Thoracic aorta (tissue), 2 donors: Measurements from ENCODE around the gene LLCFC1. TPM values are rescaled to one million over a fixed set of nuclear protein-coding genes. Genes with fewer than 3 reads are reported as not detected.

Experiments
- ATAC-seq: fragments of 150-250 bp; one replicate; pipeline ENCODE4 v1.8.0; 2017; ENCODE audit warnings: low read depth; ENCODE audit not compliant: insufficient number of reproducible peaks, low FRiP score
- DNase-seq: peaks from one replicate; pipeline ENCODE4 v3.0.0-alpha.2; 2020; ENCODE audit warnings: low spot score
- H3K27ac ChIP-seq, 2 donors: fragments of 200-600 bp; sonication (generic); 1 replicate in 1 of 2; 2 replicates in 1 of 2; pipeline ENCODE4 v1.5.1; 2016; ENCODE audit warnings: mild to moderate bottlenecking in 2 of 2, moderate library complexity in 2 of 2
- H3K27me3 ChIP-seq: fragments of 200-600 bp; sonication (generic); replicated peaks from 2 replicates; pipeline ENCODE4 v1.6.0; 2016; ENCODE audit warnings: mild to moderate bottlenecking; ENCODE audit not compliant: insufficient read depth
- H3K36me3 ChIP-seq: fragments of 200-600 bp; sonication (generic); one replicate; pipeline ENCODE4 v1.5.1; 2016
- H3K4me1 ChIP-seq, 2 donors: fragments of 200-600 bp; sonication (generic); 1 replicate in 1 of 2; 2 replicates in 1 of 2; pipeline versions ENCODE4 v1.5.1 to v1.6.0; 2016; ENCODE audit warnings: low read depth in 2 of 2, mild to moderate bottlenecking in 1 of 2; ENCODE audit not compliant: control insufficient read depth in 1 of 2
- H3K4me3 ChIP-seq: fragments of 200-600 bp; sonication (generic); 2 replicates; pipeline ENCODE4 v1.5.1; 2016; ENCODE audit warnings: mild to moderate bottlenecking
- H3K9me3 ChIP-seq: fragments of 200-600 bp; sonication (generic); 2 replicates; pipeline ENCODE4 v1.5.1; 2016
- CTCF ChIP-seq: fragments of 200-600 bp; sonication (generic); IDR thresholded peaks from one replicate; pipeline ENCODE4 v1.5.1; 2019; ENCODE audit warnings: antibody characterized with exemption
- total RNA-seq, 2 donors: library from RNA; depleted of rRNA; stranded (reverse); fragments of >200 nt; gene quantifications; one replicate each; pipeline versions ENCODE4 v1.1.0 to v1.2.3, GENCODE V29; 2016

Gene LLCFC1
- total RNA-seq, 2 donors from 2014 or later, result not detected

DNA sequence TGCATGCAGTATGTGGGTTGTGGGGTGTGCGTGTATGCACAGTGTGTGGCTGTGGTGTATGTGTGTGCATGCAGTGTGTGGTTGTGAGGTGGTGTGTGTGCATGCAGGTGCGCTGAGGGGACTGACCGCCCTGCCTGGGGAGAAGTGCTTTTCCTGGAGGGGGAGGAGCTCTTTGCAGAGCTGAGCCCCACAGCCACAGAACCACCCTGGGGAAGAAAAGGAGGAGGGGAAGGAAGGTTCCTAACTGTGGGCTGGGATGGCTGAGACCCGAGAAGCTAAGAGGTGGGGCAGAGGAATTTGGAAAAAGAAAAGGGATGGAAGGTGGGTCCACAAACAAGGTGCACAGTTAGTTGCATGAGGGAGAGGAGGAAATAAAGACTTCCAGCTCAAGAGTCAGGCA lies 5.7 kb upstream of the LLCFC1 start, which contains the start of gene TRPV5:
TSS of gene TRPV5 (minus strand) at position 123 of the 400 bp plus-strand sequence. CDS start 287 bp downstream, outside the sequence.
- DNase-seq, result no peak
- Histone ChIP-seq H3K4me3 (no peak within 1 kb of the TSS), H3K27ac (no peak within 1 kb of the TSS), H3K4me1 (no peaks in the 10 kb centered on the region), H3K36me3 (no peaks in the 10 kb centered on the region), H3K27me3 (no peaks in the 10 kb centered on the region), H3K9me3 (no peaks in the 10 kb centered on the region)
- TF ChIP-seq CTCF, result no peak
- no peak for ATAC-seq

DNA sequence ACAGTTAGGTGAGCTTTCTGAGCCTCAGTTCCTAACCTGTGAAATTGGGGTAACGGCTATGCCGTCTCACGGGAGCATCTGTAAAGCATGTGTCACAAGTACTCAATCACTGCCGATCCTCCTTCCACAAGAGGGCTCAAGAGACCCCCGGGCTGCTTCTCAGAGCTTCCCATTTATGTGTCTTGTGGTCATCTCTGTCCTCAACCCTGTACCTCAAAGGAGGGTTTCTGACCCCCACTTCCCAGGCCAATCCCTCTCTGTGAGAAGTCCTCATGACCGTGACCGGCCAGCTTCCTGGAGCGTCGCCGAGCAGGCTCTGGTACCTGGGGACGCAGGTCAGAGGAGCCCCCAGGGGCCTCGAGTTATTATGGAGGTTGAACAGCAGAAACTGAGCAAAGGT lies 5.2 kb upstream of the LLCFC1 start:
- no peak for TF ChIP-seq CTCF
- Histone ChIP-seq H3K9me3 (no peaks in the 10 kb centered on the region), H3K4me3 (no peak overlapping the region), H3K4me1 (no peaks in the 10 kb centered on the region), H3K27me3 (no peaks in the 10 kb centered on the region), H3K27ac (no peak overlapping the region), H3K36me3 (no peaks in the 10 kb centered on the region)
- DNase-seq (no peak), ATAC-seq (no peak)

GRCh38 chr7:142935941-142936565 lies 3.2 kb upstream of the LLCFC1 start:
- Histone ChIP-seq H3K9me3 (no peaks in the 10 kb centered on the region), H3K4me3 (no peak overlapping the region), H3K27me3 (no peaks in the 10 kb centered on the region), H3K36me3 (no peaks in the 10 kb centered on the region), H3K27ac (no peak overlapping the region), H3K4me1 (no peaks in the 10 kb centered on the region)
- ATAC-seq (no peak), DNase-seq (no peak)
- no peak for TF ChIP-seq CTCF

DNA sequence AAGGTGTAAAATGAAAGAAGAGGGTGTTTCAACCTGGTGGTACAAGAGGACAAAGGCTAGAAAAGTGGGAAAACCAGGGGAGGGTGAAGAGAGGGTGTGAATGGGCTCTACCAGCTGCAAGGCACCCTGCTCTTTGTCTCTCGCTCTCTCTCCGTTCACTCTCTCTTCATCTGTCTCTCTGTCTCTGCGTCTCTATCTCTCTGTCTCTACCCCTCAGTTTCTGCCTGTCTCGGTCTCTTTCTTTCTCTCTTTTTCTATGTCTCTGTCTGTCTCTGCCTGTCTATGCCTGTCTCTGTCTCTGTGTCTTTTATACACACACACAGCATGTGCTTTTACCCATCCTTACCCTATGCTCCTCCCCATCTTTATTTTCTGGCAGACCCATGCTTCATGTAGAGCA lies 673 bp upstream of the LLCFC1 start:
- Histone ChIP-seq H3K9me3 (no peaks in the 10 kb centered on the region), H3K27me3 (no peaks in the 10 kb centered on the region), H3K27ac (no peak overlapping the region), H3K4me3 (no peak overlapping the region), H3K4me1 (no peaks in the 10 kb centered on the region), H3K36me3 (no peaks in the 10 kb centered on the region)
- no peak for DNase-seq
- no peak for ATAC-seq
- no peak for TF ChIP-seq CTCF

DNA sequence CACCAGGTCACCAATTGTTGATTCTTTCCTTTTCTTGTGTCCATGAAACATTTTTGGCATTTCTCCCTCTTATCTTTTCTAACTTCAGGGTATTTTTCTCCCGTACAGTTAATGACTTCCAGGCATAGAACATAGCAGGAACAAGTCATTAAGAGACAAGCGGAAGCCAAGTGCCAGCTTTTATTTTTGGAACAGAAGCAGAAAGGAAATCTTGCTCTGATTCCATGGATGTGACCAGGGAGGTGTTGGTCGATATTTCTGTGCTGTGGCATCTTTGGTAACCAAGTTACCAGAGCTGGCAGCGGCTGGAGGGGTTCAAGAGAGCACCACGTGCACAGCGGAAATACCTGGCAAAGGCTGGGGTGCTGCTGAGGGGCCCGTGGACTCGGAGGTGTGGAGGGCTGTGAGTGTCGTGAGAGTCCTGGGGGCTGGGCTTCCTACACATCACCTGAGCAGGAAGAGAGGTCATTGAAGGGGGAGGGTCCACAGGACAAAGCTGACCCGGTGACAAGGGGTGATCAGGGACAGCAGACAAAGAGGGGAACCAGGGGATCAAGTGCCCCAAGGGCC lies 1.8 kb downstream of the LLCFC1 start:
- Histone ChIP-seq H3K27me3 (no peaks in the 10 kb centered on the region), H3K4me1 (no peaks in the 10 kb centered on the region), H3K4me3 (no peak overlapping the region), H3K36me3 (no peaks in the 10 kb centered on the region), H3K27ac (no peak overlapping the region), H3K9me3 (no peaks in the 10 kb centered on the region)
- ATAC-seq (no peak), DNase-seq (no peak)
- no peak for TF ChIP-seq CTCF
